GM13977 (cell line): Measurements from ENCODE around the gene USP30.

Experiments
- DNase-seq: peaks from one replicate; pipeline ENCODE4 v3.0.0; 2012; ENCODE audit warnings: low spot score
- in situ Hi-C: fragments of 300-500 bp; cut with MboI; formaldehyde crosslinking; loops from one replicate; pipeline ENCODE4 v1.12.0; 2022; ENCODE audit warnings: low sequenced_read_pairs, low pct_unique_long_range_greater_than_20kb, mixed read lengths, inconsistent platforms; ENCODE audit not compliant: unreplicated experiment
- TF ChIP-seq, protein P1 (sequence below): IDR thresholded peaks from 2 replicates; pipeline ENCODE4 v1.5.1; 2012; ENCODE audit warnings: mild to moderate bottlenecking, control low read depth; ENCODE audit not compliant: insufficient read depth; ENCODE audit errors: extremely low read depth, missing control alignments

Gene USP30

DNA sequence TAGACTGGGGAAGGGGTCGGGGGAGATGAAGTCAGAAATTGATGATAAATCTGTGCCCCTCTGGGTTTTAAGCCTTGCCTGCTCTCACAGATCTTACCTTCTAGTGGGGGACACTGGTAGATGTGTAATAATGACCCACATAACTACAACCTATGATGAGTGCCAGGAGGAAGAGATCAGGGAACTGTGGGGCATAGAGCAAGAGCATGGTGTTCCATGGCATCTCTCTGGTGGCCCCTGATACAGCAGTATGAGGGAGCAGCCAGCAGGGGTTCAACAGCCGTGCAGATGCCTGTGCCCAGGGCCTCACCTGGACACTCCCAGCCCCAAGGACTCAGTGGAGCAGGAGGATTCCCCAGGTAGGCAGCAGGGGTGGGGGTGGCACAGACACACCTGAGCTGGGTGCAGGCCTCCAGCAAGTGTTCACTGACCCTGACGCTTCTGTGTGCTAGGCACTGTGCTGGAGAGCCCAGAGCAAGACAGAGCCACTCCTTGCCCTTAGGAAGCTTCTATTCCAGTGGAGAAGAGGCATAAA is 69.0 kb downstream of the USP30 start:
- TF ChIP-seq, protein P1, sequence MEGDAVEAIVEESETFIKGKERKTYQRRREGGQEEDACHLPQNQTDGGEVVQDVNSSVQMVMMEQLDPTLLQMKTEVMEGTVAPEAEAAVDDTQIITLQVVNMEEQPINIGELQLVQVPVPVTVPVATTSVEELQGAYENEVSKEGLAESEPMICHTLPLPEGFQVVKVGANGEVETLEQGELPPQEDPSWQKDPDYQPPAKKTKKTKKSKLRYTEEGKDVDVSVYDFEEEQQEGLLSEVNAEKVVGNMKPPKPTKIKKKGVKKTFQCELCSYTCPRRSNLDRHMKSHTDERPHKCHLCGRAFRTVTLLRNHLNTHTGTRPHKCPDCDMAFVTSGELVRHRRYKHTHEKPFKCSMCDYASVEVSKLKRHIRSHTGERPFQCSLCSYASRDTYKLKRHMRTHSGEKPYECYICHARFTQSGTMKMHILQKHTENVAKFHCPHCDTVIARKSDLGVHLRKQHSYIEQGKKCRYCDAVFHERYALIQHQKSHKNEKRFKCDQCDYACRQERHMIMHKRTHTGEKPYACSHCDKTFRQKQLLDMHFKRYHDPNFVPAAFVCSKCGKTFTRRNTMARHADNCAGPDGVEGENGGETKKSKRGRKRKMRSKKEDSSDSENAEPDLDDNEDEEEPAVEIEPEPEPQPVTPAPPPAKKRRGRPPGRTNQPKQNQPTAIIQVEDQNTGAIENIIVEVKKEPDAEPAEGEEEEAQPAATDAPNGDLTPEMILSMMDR: no peak
- no peak for DNase-seq
- in situ Hi-C loops: loop anchor here (25.0 kb wide), 1 partner anchor 266 kb away; no protein-coding TSS in a partner anchor

DNA sequence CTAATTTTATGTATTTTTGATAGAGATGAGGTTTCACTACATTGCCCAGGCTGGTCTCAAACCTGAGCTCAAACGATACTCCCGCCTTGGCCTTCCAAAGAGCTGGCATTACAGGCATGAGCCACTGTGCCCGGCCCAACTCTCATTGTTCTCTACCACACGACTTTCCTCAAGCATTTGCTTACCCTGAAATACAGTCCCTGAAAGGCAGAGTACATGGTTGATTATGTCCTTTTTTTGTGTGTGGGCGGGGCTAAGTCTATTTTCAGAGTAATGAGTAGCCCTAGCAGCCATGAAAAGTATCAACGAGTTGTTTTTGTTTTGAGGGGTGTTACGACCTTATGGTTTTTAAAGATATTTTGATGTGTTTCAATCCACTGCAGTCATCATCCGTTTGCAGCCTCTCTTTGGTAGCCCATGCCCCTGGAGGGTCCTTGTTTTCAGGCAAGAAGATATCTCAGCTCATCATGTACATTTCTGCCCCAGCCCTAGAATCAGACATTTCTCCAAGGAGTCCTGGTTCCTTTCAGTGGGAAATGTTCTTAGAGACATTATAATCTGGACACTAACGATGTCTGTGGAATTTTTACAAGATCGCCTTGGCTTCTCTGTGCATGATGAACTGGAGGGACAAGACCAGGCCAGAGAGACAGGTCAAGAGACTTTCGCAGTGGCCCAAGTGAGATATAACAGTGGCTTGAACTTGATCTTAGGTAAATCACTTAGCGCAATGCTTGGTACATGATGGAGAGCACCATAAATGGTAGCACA is 72.7 kb downstream of the USP30 start:
- in situ Hi-C loops: loop anchor here (25.0 kb wide), 1 partner anchor 262 kb away; no protein-coding TSS in a partner anchor
- TF ChIP-seq, protein P1: no peak
- no peak for DNase-seq

DNA sequence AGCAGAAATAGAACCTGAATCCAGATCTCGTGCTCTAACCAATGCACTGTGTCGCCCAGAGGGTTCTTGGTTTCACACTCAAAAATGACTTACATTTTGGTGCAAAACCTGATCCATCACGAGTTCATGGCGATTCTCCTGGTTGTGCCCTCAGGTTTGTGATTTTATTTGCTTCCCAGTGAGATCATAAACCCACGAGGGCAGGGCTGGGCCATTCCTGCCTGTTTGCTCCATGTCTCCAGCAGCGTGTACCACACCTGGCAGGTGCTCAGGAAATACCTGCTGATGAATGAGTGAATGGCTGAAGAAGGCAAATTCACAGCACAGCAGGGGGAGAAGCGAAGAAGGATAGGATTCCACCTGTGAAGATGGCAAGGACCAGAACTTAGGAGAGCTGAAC is 73.4 kb downstream of the USP30 start:
- TF ChIP-seq, protein P1: no peak
- in situ Hi-C loops: no loop called here
- no peak for DNase-seq

DNA sequence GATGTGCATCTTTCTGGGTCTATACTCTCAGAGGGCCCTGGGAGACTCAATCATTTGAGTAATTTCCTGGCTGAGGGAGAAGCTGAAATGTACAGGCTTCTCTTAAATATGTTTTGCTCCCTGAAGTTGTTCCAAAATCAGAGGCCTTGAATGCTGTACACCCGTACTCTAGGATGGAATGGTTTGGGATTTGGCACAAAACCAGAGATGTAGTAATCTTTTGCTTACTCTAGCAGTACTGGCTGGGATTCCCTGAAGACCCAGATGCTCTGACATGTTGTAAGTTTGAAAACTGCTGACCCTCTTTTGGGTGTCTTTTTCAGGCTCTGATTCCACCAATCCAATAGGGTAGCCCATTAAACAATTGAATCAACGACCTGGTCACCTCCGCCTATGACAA is 74.4 kb downstream of the USP30 start:
- in situ Hi-C loops: no loop called here
- DNase-seq: no peak
- TF ChIP-seq, protein P1: no peak

DNA sequence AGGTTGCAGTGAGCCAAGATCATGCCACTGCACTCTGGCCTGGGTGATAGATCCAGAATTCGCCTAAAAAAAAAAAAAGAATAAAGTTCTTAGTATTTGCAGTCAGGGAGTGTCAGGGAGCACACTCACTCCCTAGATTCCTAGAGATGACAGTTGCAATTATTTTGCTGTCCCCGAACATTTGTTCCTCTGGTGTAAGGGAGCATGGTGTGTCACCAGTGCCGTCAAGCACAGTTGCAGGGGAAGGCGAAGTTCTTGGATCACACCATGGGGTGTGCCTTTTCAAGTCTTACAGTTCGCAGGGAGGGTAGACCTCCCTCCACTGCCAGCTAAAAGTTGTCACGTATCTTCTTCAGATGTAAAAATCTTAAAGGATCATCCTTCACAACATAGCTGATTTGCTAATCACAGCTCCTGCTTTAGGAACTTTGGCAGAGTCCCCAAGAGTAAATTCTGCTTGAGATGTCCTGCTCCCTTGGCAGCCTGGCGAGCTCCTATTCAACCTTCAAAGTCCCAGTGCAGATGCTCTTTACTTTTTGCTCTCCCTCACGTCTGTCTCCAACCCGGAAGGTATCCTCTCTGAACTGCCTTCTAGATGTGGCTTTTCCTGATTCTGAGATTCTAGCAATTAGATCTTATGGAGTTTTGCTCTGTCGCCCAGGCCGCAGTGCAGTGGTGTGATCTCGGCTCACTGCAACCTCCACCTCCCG is 75.3 kb downstream of the USP30 start:
- no peak for DNase-seq
- in situ Hi-C loops: no loop called here
- TF ChIP-seq, protein P1: no peak

DNA sequence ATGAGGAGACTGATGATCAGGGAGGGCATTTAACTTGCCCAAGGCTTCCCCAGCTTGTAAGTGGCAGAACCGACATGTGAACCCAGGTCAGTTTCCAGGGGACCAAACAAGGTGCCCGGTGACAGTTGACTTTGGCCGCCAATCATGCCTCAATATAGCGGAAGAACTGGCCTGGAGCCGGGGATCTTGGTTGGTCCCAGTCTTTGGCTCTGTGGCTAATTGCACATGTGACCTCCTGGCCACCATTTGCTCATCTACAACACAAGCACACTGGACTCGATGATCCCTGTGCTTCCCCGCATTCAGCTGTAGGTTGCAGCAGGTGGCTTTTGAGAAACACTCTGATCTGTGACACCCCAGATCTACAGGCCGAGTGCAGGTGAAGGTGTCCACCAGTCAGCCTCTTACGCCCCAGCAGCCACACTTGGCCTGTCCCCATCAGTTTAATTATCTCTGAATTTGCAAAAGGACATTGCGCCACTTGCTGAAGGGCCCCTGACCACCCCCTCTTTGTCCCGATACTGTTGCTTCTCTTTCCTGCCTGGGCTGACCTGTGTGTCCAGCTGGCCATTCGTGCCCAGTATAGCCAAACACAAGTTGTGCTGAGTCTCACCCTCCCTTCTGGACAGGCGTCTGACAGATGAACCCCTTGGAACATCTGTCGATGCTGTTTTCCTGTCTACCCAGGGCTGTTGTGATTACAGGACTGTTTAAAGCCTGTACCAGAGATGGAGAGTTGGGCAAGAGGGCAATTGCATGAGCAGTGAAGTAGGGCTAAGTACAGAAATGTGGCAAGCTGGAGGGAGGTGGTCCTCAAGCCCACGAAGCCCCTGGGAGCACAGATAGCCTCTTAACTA is 78.1 kb downstream of the USP30 start:
- TF ChIP-seq, protein P1: no peak
- DNase-seq: no peak
- in situ Hi-C loops: no loop called here
